Measurements from ENCODE around the gene KCNMA1.
A peak's percentile ranks its signal among the peaks of the same experiment; 100 is the strongest.

Gene KCNMA1

GRCh38 chr10:77377678-77378352, 259.8 kb downstream of the KCNMA1 start:
- 0 out of 2 replicates have a peak, but pooled peaks have one; percentile 23 for TF ChIP-seq CTCF (IDR thresholded peaks at IDR 0.05; ENCODE audit: control insufficient read depth, extremely low read depth, insufficient read depth)
- no peak for DNase-seq (ENCODE audit: low read depth)

DNA sequence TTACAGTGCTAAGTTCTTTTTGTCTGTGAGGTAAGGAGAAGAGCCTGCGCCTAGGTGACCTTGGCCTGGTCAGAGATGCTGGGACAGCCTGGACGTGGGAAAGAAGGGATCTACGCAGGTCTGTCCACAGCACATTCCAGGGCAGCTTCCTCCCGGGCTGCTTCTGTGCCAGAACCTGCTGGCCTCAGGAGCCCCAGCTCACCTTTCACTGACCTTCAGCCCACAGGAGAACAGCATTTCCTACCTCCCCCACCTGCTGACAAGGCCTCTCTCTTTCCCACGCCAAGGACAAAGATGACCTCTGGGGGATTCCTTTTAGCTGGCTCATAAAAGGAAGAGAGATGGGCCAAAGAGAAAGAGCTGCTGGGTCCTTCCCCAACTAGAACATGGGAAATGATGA, 260.6 kb downstream of the KCNMA1 start:
- no peak for DNase-seq (ENCODE audit: low read depth)
- no peak overlapping the region for H3K4me3 ChIP-seq (ENCODE audit: low read depth, low read length)
- no peak for TF ChIP-seq CTCF (IDR thresholded peaks at IDR 0.05; ENCODE audit: control insufficient read depth, extremely low read depth, insufficient read depth)

More at GRCh38 chr10:77377678-77378352, 259.8 kb downstream of the KCNMA1 start:
- no peak overlapping the region for H3K4me3 ChIP-seq (ENCODE audit: low read depth, low read length)

DNA sequence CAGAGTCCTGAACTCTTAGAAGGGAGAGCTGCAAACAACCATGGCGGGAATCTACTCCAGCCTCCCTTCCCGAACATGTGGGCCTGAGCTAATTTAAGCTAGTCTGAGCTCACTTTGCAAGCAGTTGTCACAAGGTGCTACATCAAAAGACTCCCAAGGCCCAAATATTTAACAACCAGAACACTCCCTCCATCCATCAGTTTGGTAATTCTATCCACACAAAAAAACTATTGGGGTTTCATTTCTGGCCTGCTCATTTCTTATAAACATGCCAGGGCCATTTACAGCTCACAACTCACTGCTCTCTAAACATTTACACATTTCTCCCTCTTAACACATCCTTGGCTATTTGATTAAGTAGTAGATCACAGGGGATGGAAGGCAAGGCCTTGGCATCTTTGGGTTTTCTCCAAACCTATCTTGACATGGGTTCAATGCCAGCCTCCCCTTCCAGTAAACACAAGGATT, 263.4 kb downstream of the KCNMA1 start:
- TF ChIP-seq CTCF (IDR thresholded peaks at IDR 0.05; ENCODE audit: control insufficient read depth, extremely low read depth, insufficient read depth), result no peak
- no peak for DNase-seq (ENCODE audit: low read depth)

GRCh38 chr10:77371848-77372799, 265.5 kb downstream of the KCNMA1 start:
- peak; percentile 95 for DNase-seq (ENCODE audit: low read depth)
- no peak for TF ChIP-seq CTCF (IDR thresholded peaks at IDR 0.05; ENCODE audit: control insufficient read depth, extremely low read depth, insufficient read depth)
- no peak overlapping the region for H3K4me3 ChIP-seq (ENCODE audit: low read depth, low read length)

More for the DNA sequence above, 263.4 kb downstream of the KCNMA1 start:
- no peak overlapping the region for H3K4me3 ChIP-seq (ENCODE audit: low read depth, low read length)

- H3K4me3 ChIP-seq (ENCODE audit: low read depth, low read length), result no peak overlapping the region
- no peak for TF ChIP-seq CTCF (IDR thresholded peaks at IDR 0.05; ENCODE audit: control insufficient read depth, extremely low read depth, insufficient read depth)
- no peak for DNase-seq (ENCODE audit: low read depth)
These were observed 266.2 kb downstream of the KCNMA1 start for GRCh38 chr10:77371421-77371820.

DNA sequence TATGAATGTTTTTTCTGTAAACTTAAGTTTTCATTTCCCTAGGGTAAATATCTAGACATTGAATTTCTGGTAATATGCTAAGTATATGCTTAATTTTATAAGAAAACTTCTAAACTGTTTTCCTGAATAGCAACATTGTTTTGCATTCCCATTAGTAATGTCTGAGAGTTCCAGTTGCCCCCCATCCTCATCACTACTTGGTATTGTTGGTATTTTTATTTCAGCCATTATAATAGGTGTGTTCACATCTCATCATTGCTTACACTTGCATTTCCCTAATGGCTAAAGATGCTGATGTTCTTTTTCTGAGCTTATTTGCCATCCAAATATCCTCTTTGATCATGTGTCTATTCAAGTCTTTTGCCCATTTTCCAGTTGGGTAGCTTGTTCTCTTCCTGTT, 269.6 kb downstream of the KCNMA1 start:
- no peak for TF ChIP-seq CTCF (IDR thresholded peaks at IDR 0.05; ENCODE audit: control insufficient read depth, extremely low read depth, insufficient read depth)
- no peak overlapping the region for H3K4me3 ChIP-seq (ENCODE audit: low read depth, low read length)
- no peak for DNase-seq (ENCODE audit: low read depth)

Measured in LNCaP clone FGC (cell line).